ENCODE data around the gene MDFI.

Gene MDFI

GRCh38 chr6:41647061-41647511 is 8.8 kb downstream of the MDFI start:
- Histone ChIP-seq H3K4me1 (no peaks in the 10 kb centered on the region), H3K4me3 (ENCODE audit: low read depth, low read length) (no peak overlapping the region), H3K9me3 (no peaks in the 10 kb centered on the region), H3K36me3 (no peaks in the 10 kb centered on the region), H3K27me3 (no peaks in the 10 kb centered on the region)
- no peak for DNase-seq
- TF ChIP-seq, protein P1, sequence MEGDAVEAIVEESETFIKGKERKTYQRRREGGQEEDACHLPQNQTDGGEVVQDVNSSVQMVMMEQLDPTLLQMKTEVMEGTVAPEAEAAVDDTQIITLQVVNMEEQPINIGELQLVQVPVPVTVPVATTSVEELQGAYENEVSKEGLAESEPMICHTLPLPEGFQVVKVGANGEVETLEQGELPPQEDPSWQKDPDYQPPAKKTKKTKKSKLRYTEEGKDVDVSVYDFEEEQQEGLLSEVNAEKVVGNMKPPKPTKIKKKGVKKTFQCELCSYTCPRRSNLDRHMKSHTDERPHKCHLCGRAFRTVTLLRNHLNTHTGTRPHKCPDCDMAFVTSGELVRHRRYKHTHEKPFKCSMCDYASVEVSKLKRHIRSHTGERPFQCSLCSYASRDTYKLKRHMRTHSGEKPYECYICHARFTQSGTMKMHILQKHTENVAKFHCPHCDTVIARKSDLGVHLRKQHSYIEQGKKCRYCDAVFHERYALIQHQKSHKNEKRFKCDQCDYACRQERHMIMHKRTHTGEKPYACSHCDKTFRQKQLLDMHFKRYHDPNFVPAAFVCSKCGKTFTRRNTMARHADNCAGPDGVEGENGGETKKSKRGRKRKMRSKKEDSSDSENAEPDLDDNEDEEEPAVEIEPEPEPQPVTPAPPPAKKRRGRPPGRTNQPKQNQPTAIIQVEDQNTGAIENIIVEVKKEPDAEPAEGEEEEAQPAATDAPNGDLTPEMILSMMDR (IDR thresholded peaks at IDR 0.05; ENCODE audit: low read depth, low read length) = no peak

DNA sequence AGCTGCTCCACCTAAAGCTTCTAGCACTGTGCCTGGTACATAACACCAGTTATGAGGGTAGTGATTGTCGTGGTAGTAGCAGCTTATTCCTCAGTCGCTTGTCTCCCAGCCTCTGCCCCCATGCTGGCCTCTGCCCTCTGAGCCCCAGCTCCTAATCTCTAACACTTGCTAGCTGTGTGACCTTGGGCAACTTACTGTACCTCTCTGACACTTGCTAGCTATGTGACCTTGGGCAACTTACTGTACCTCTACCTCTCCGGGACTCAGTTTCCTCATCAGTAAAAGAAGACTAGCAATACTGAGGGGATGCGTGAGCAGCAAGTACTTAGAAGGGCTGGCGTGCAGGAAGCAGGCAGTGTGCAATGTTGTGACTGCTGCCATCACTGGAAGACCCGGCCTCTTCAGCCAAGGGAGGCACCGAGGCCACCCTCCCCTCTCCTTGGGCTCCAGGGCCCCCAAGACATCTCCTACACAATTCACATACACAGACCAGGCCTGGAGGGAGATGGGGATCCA is 9.9 kb downstream of the MDFI start:
- Histone ChIP-seq H3K9me3 (no peaks in the 10 kb centered on the region), H3K4me1 (no peaks in the 10 kb centered on the region), H3K27me3 (no peaks in the 10 kb centered on the region), H3K36me3 (no peaks in the 10 kb centered on the region), H3K4me3 (ENCODE audit: low read depth, low read length) (no peak overlapping the region)
- DNase-seq = no peak
- TF ChIP-seq, protein P1 (IDR thresholded peaks at IDR 0.05; ENCODE audit: low read depth, low read length) = no peak

GRCh38 chr6:41648921-41649320 is 10.7 kb downstream of the MDFI start:
- DNase-seq = no peak
- Histone ChIP-seq H3K36me3 (no peaks in the 10 kb centered on the region), H3K4me1 (no peaks in the 10 kb centered on the region), H3K9me3 (no peaks in the 10 kb centered on the region), H3K4me3 (ENCODE audit: low read depth, low read length) (no peak overlapping the region), H3K27me3 (no peaks in the 10 kb centered on the region)
- TF ChIP-seq, protein P1 (IDR thresholded peaks at IDR 0.05; ENCODE audit: low read depth, low read length) = no peak

GRCh38 chr6:41649596-41649995 is 11.3 kb downstream of the MDFI start:
- no peak for DNase-seq
- H3K4me1 ChIP-seq = no peaks in the 10 kb centered on the region
- H3K27me3 ChIP-seq = no peaks in the 10 kb centered on the region
- H3K9me3 ChIP-seq = no peaks in the 10 kb centered on the region
- no peaks in the 10 kb centered on the region for H3K36me3 ChIP-seq
- no peak overlapping the region for H3K4me3 ChIP-seq (ENCODE audit: low read depth, low read length)
- TF ChIP-seq, protein P1 (IDR thresholded peaks at IDR 0.05; ENCODE audit: low read depth, low read length) = no peak

- Histone ChIP-seq H3K4me1 (no peaks in the 10 kb centered on the region), H3K27me3 (no peaks in the 10 kb centered on the region), H3K36me3 (no peaks in the 10 kb centered on the region), H3K4me3 (ENCODE audit: low read depth, low read length) (no peak overlapping the region), H3K9me3 (no peaks in the 10 kb centered on the region)
- TF ChIP-seq, protein P1 (IDR thresholded peaks at IDR 0.05; ENCODE audit: low read depth, low read length) = no peak
- DNase-seq = no peak
Measured at GRCh38 chr6:41650120-41650519, 11.9 kb downstream of the MDFI start.

GRCh38 chr6:41651246-41651961 is 13.1 kb downstream of the MDFI start:
- no peak for DNase-seq
- Histone ChIP-seq H3K4me3 (ENCODE audit: low read depth, low read length) (no peak overlapping the region), H3K27me3 (no peaks in the 10 kb centered on the region), H3K4me1 (no peaks in the 10 kb centered on the region), H3K9me3 (no peaks in the 10 kb centered on the region), H3K36me3 (no peaks in the 10 kb centered on the region)
- TF ChIP-seq, protein P1 (IDR thresholded peaks at IDR 0.05; ENCODE audit: low read depth, low read length) = no peak; the same call in 1 of the 2 replicates

Measured in BE2C (cell line).